GM19467 (cell line): ENCODE measurements around the gene CNGB1.
"Not testable (repeated sequence)": the region's sequence is repeated elsewhere in the genome, so short reads cannot be mapped to it uniquely, and the experiment has no call there.

Experiments used
- ATAC-seq: cut with Tn5 transposase; IDR thresholded peaks from one replicate; pipeline ENCODE4 v1.9.1; 2021; ENCODE audit warnings: mild to moderate bottlenecking, moderate library complexity; ENCODE audit not compliant: unreplicated experiment

The CNGB1 gene

GRCh38 chr16:57911743-57912142 is 59.2 kb downstream of the CNGB1 start:
- no peak for ATAC-seq

- ATAC-seq: no peak
Measured at GRCh38 chr16:57910696-57911095, 60.2 kb downstream of the CNGB1 start.

GRCh38 chr16:57908409-57908987 is 62.4 kb downstream of the CNGB1 start:
- no peak for ATAC-seq

GRCh38 chr16:57906382-57907316 is 64.3 kb downstream of the CNGB1 start:
- no peak for ATAC-seq

- no peak for ATAC-seq
Measured at GRCh38 chr16:57904101-57904500, 66.8 kb downstream of the CNGB1 start.

- ATAC-seq: no peak
Measured at GRCh38 chr16:57903656-57904055, 67.3 kb downstream of the CNGB1 start.

GRCh38 chr16:57901480-57902069 is 69.4 kb downstream of the CNGB1 start:
- ATAC-seq: no peak

GRCh38 chr16:57900796-57901479 is 70.0 kb downstream of the CNGB1 start:
- ATAC-seq: no peak

GRCh38 chr16:57899771-57900661 is 70.9 kb downstream of the CNGB1 start:
- no peak for ATAC-seq

GRCh38 chr16:57898961-57899360 is 72.0 kb downstream of the CNGB1 start:
- ATAC-seq: no peak

- ATAC-seq: no peak
Measured at GRCh38 chr16:57897996-57898395, 72.9 kb downstream of the CNGB1 start.

GRCh38 chr16:57897053-57897784 is 73.7 kb downstream of the CNGB1 start:
- no peak for ATAC-seq

GRCh38 chr16:57895081-57895547 is 75.8 kb downstream of the CNGB1 start:
- not testable (repeated sequence) for ATAC-seq

GRCh38 chr16:57894390-57895080 is 76.4 kb downstream of the CNGB1 start:
- no peak for ATAC-seq

- no peak for ATAC-seq
Measured at GRCh38 chr16:57893559-57894389, 77.2 kb downstream of the CNGB1 start.

GRCh38 chr16:57893217-57893558 is 77.7 kb downstream of the CNGB1 start:
- no peak for ATAC-seq

- no peak for ATAC-seq
Measured at GRCh38 chr16:57892447-57893096, 78.4 kb downstream of the CNGB1 start.

GRCh38 chr16:57892041-57892440 is 78.9 kb downstream of the CNGB1 start:
- ATAC-seq: no peak
